ENCODE data around the gene WIPF3. TPM values are rescaled to one million over a fixed set of nuclear protein-coding genes. Genes with fewer than 3 reads are reported as not detected.

Gene WIPF3
- total and polyA plus RNA-seq, 2 donors (not counting 1 experiment from before 2014, with no cell fraction given): not detected

DNA sequence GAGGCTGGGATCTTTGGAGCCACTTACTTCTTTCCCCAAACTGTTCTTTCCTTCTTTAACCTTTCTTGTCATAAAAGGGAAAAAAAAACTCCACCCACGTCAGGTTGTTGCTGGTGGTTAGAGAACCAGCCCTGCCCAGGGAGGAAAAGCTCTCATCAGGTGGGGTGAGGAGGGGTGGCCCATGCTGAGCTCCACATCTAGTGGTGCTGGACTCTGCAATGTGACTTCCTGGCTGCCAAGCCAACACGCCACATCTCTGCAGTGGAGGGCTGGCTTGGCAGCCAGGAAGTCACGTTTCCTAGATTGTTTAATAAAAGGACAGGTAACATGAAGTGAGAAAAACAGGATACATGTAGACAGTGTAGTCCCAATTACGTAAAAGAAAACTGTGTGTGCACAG is 37.4 kb downstream of the WIPF3 start:
- no peak for DNase-seq
- Mint-ChIP-seq H3K27me3 (peaks cover 31% of the 10 kb centered on the region), H3K4me3 (no peak overlapping the region), H3K9me3 (ENCODE audit: insufficient read depth) (no peaks in the 10 kb centered on the region), H3K4me1 (no peaks in the 10 kb centered on the region), H3K27ac (no peak overlapping the region)
- Histone ChIP-seq H3K9ac (ENCODE audit: low read length) (no peak overlapping the region), H4K20me1 (ENCODE audit: control insufficient read depth, insufficient read depth, low read length, poor library complexity, severe bottlenecking) (no peaks in the 10 kb centered on the region), H3K36me3 (replicated peaks in 1 of 2; ENCODE audit: control extremely low read depth in 1 of 2, control insufficient read depth in 1 of 2, extremely low read depth in 1 of 2, insufficient read depth in 2 of 2, low read length in 1 of 2) (no peaks in the 10 kb centered on the region), H3K4me3 (ENCODE audit: control extremely low read depth in 1 of 5, extremely low read depth in 1 of 5, insufficient read depth in 1 of 5, low read depth in 2 of 5, low read length in 4 of 5) (no peak overlapping the region), H3K79me2 (ENCODE audit: control insufficient read depth, insufficient read depth, low read length) (no peaks in the 10 kb centered on the region), H3K4me1 (ENCODE audit: control insufficient read depth in 2 of 2, insufficient read depth in 2 of 2, low read length in 2 of 2) (no peaks in the 10 kb centered on the region), H3K27ac (ENCODE audit: low read length in 2 of 2) (no peak overlapping the region), H3K4me2 (replicated peaks; ENCODE audit: low read depth, low read length, poor library complexity, severe bottlenecking) (no peak overlapping the region), H3K27me3 (replicated peaks in 1 of 4; ENCODE audit: control extremely low read depth in 1 of 4, control insufficient read depth in 3 of 4, insufficient read depth in 4 of 4, low read length in 3 of 4) (peaks cover 0 to 2% (median 0%) of the 10 kb centered on the region in 4 experiments), H2AFZ (ENCODE audit: insufficient read depth, low read depth, low read length, poor library complexity, severe bottlenecking) (no peak overlapping the region), H3K9me3 (ENCODE audit: control extremely low read depth in 1 of 3, control insufficient read depth in 2 of 3, insufficient read depth in 1 of 3, low read length in 2 of 3) (no peaks in the 10 kb centered on the region)
- POLR2A ChIA-PET: no interaction called here
- intact Hi-C loops (cut with micrococcal nuclease): no loop called here
- no peak for ATAC-seq (ENCODE audit: low read depth)
- 43% methylated on average over 3 of the region's 4 CpGs for WGBS (ENCODE audit: insufficient coverage)
- no peak for TF ChIP-seq EZH2 (IDR thresholded peaks at IDR 0.05; ENCODE audit: borderline replicate concordance, insufficient read depth, low read depth, low read length, poor library complexity, severe bottlenecking)
- TF ChIP-seq, protein P1, sequence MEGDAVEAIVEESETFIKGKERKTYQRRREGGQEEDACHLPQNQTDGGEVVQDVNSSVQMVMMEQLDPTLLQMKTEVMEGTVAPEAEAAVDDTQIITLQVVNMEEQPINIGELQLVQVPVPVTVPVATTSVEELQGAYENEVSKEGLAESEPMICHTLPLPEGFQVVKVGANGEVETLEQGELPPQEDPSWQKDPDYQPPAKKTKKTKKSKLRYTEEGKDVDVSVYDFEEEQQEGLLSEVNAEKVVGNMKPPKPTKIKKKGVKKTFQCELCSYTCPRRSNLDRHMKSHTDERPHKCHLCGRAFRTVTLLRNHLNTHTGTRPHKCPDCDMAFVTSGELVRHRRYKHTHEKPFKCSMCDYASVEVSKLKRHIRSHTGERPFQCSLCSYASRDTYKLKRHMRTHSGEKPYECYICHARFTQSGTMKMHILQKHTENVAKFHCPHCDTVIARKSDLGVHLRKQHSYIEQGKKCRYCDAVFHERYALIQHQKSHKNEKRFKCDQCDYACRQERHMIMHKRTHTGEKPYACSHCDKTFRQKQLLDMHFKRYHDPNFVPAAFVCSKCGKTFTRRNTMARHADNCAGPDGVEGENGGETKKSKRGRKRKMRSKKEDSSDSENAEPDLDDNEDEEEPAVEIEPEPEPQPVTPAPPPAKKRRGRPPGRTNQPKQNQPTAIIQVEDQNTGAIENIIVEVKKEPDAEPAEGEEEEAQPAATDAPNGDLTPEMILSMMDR (IDR thresholded peaks at IDR 0.05): no peak
- CTCF ChIA-PET: no interaction called here

DNA sequence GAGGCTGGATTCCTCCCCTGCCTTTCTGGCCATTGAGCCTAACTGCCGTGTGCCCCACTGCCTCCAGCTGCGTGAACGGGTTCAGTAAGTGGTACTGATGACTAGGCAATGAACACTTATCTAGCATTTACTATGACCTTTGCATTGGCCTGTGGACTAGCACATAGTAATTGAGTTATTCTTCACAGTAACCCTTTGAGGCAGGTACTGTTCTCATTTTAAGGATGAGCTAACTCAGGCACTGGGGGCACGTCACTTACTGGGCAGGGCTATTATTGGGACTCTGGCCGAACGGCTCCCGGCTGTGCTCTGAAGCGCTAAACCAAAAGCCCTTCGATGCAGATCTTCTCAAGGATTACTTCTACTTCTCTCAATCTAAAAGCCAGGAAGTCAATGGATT is 38.3 kb downstream of the WIPF3 start:
- no peak for DNase-seq
- Histone ChIP-seq H3K4me3 (ENCODE audit: control extremely low read depth in 1 of 5, extremely low read depth in 1 of 5, insufficient read depth in 1 of 5, low read depth in 2 of 5, low read length in 4 of 5) (no peak overlapping the region), H3K27me3 (replicated peaks in 1 of 4; ENCODE audit: control extremely low read depth in 1 of 4, control insufficient read depth in 3 of 4, insufficient read depth in 4 of 4, low read length in 3 of 4) (peaks cover 0 to 5% (median 0%) of the 10 kb centered on the region in 4 experiments), H3K4me1 (ENCODE audit: control insufficient read depth in 2 of 2, insufficient read depth in 2 of 2, low read length in 2 of 2) (no peaks in the 10 kb centered on the region), H3K9ac (ENCODE audit: low read length) (no peak overlapping the region), H3K4me2 (replicated peaks; ENCODE audit: low read depth, low read length, poor library complexity, severe bottlenecking) (no peak overlapping the region), H3K9me3 (ENCODE audit: control extremely low read depth in 1 of 3, control insufficient read depth in 2 of 3, insufficient read depth in 1 of 3, low read length in 2 of 3) (no peaks in the 10 kb centered on the region), H2AFZ (ENCODE audit: insufficient read depth, low read depth, low read length, poor library complexity, severe bottlenecking) (no peak overlapping the region), H3K36me3 (replicated peaks in 1 of 2; ENCODE audit: control extremely low read depth in 1 of 2, control insufficient read depth in 1 of 2, extremely low read depth in 1 of 2, insufficient read depth in 2 of 2, low read length in 1 of 2) (no peaks in the 10 kb centered on the region), H4K20me1 (ENCODE audit: control insufficient read depth, insufficient read depth, low read length, poor library complexity, severe bottlenecking) (no peaks in the 10 kb centered on the region), H3K27ac (ENCODE audit: low read length in 2 of 2) (no peak overlapping the region), H3K79me2 (ENCODE audit: control insufficient read depth, insufficient read depth, low read length) (no peaks in the 10 kb centered on the region)
- intact Hi-C loops (cut with micrococcal nuclease): no loop called here
- TF ChIP-seq EZH2 (IDR thresholded peaks at IDR 0.05; ENCODE audit: borderline replicate concordance, insufficient read depth, low read depth, low read length, poor library complexity, severe bottlenecking): no peak
- TF ChIP-seq, protein P1 (IDR thresholded peaks at IDR 0.05): no peak
- Mint-ChIP-seq H3K4me1 (no peaks in the 10 kb centered on the region), H3K9me3 (ENCODE audit: insufficient read depth) (no peaks in the 10 kb centered on the region), H3K27ac (no peak overlapping the region), H3K27me3 (peaks cover 29% of the 10 kb centered on the region), H3K4me3 (no peak overlapping the region)
- ChIA-PET CTCF (no interaction called here), POLR2A (no interaction called here)
- ATAC-seq (ENCODE audit: low read depth): no peak
- 95% methylated on average over 6 of the region's 9 CpGs for WGBS (ENCODE audit: insufficient coverage)
